SK-N-SH treated with all-trans-retinoic acid at 6 μM for 48 hours (cell line): Measurements from ENCODE around the gene CYP4F12.
A peak's percentile ranks its signal among the peaks of the same experiment; 100 is the strongest.

Experiments used
- ATAC-seq: fragments of 200-7000 bp; cut with Tn5 transposase; 3 replicates; pipeline ENCODE4 v1.9.1; 2020; ENCODE audit warnings: mild to moderate bottlenecking, moderate library complexity
- BACH2 ChIP-seq: fragments of 250-450 bp; sonication (Bioruptor Pico); IDR thresholded peaks from 2 replicates; pipeline ENCODE4 v1.9.0; 2021; ENCODE audit warnings: mild to moderate bottlenecking, borderline replicate concordance
- CREB5 ChIP-seq: fragments of 250-450 bp; sonication (Bioruptor Pico); IDR thresholded peaks from 2 replicates; pipeline ENCODE4 v1.5.1; 2020; ENCODE audit warnings: low read depth, mild to moderate bottlenecking, moderate library complexity
- CSDC2 ChIP-seq: fragments of 250-450 bp; sonication (Bioruptor Pico); IDR thresholded peaks from 2 replicates; pipeline ENCODE4 v1.5.0; 2020; ENCODE audit warnings: mild to moderate bottlenecking, moderate library complexity
- CSRNP3 ChIP-seq: fragments of 250-450 bp; sonication (Bioruptor Pico); IDR thresholded peaks from 2 replicates; pipeline ENCODE4 v1.5.1; 2021; ENCODE audit warnings: mild to moderate bottlenecking, moderate library complexity
- ESRRG ChIP-seq: fragments of 250-450 bp; sonication (Bioruptor Pico); IDR thresholded peaks from 2 replicates; pipeline ENCODE4 v1.6.1; 2021; ENCODE audit warnings: mild to moderate bottlenecking
- GLIS3 ChIP-seq: fragments of 250-450 bp; sonication (Bioruptor Pico); IDR thresholded peaks from 2 replicates; pipeline ENCODE4 v1.5.0; 2020; ENCODE audit warnings: mild to moderate bottlenecking, moderate library complexity
- ISL1 ChIP-seq: fragments of 250-450 bp; sonication (Bioruptor Pico); IDR thresholded peaks from 2 replicates; pipeline ENCODE4 v2.1.2; 2022; ENCODE audit warnings: mild to moderate bottlenecking, moderate library complexity
- OSR1 ChIP-seq: fragments of 250-450 bp; sonication (Bioruptor Pico); IDR thresholded peaks from 2 replicates; pipeline ENCODE4 v1.8.0; 2022; ENCODE audit warnings: moderate library complexity, mild to moderate bottlenecking, inconsistent platforms
- PATZ1 ChIP-seq: fragments of 250-450 bp; sonication (Bioruptor Pico); IDR thresholded peaks from 2 replicates; pipeline ENCODE4 v1.8.0; 2020; ENCODE audit warnings: mild to moderate bottlenecking, moderate library complexity, borderline replicate concordance
- POU6F1 ChIP-seq: fragments of 250-450 bp; sonication (Bioruptor Pico); IDR thresholded peaks from 2 replicates; pipeline ENCODE4 v1.8.0; 2021; ENCODE audit warnings: low read depth, mild to moderate bottlenecking, moderate library complexity, borderline replicate concordance
- PPARA ChIP-seq: fragments of 250-450 bp; sonication (Bioruptor Pico); IDR thresholded peaks from 2 replicates; pipeline ENCODE4 v1.5.0; 2020; ENCODE audit warnings: mild to moderate bottlenecking, borderline replicate concordance
- RARB ChIP-seq: fragments of 250-450 bp; sonication (Bioruptor Pico); IDR thresholded peaks from 2 replicates; pipeline ENCODE4 v1.8.0; 2021; ENCODE audit warnings: mild to moderate bottlenecking, moderate library complexity
- SNAI2 ChIP-seq: fragments of 250-450 bp; sonication (Bioruptor Pico); IDR thresholded peaks from 2 replicates; pipeline ENCODE4 v1.5.0; 2020; ENCODE audit warnings: mild to moderate bottlenecking, moderate library complexity
- TCF4 ChIP-seq: fragments of 250-450 bp; sonication (Bioruptor Pico); IDR thresholded peaks from 2 replicates; pipeline ENCODE4 v1.8.0; 2021; ENCODE audit warnings: mild to moderate bottlenecking, moderate library complexity, borderline replicate concordance
- TOX ChIP-seq: fragments of 250-450 bp; sonication (Bioruptor Pico); IDR thresholded peaks from 2 replicates; pipeline ENCODE4 v1.8.0; 2021; ENCODE audit warnings: mild to moderate bottlenecking, moderate library complexity, borderline replicate concordance
- TSHZ2 ChIP-seq: fragments of 250-450 bp; sonication (Bioruptor Pico); IDR thresholded peaks from 2 replicates; pipeline ENCODE4 v1.5.0; 2020; ENCODE audit warnings: mild to moderate bottlenecking, moderate library complexity
- ZFP3 ChIP-seq: fragments of 250-450 bp; sonication (Bioruptor Pico); IDR thresholded peaks from 2 replicates; pipeline ENCODE4 v1.5.0; 2020; ENCODE audit warnings: mild to moderate bottlenecking, moderate library complexity
- ZFP30 ChIP-seq: fragments of 450-650 bp; formaldehyde crosslinking; IDR thresholded peaks from 2 replicates; pipeline ENCODE4 v1.5.0; 2022; ENCODE audit warnings: mild to moderate bottlenecking, moderate library complexity
- ZNF565 ChIP-seq: fragments of 450-650 bp; formaldehyde crosslinking; conservative IDR thresholded peaks from 2 replicates; pipeline ENCODE4 v1.5.0; 2020; ENCODE audit warnings: low read depth, mild to moderate bottlenecking, moderate library complexity
- ZNF70 ChIP-seq: fragments of 450-650 bp; formaldehyde crosslinking; IDR thresholded peaks from 2 replicates; pipeline ENCODE4 v1.5.0; 2020; ENCODE audit warnings: mild to moderate bottlenecking, moderate library complexity
- ZNF8 ChIP-seq: fragments of 450-650 bp; formaldehyde crosslinking; IDR thresholded peaks from 2 replicates; pipeline ENCODE4 v1.5.0; 2020; ENCODE audit warnings: mild to moderate bottlenecking, moderate library complexity

The CYP4F12 gene

GRCh38 chr19:15671891-15672579 is 852 bp upstream of the CYP4F12 start (continued):
- TF ChIP-seq PATZ1 (no peak), CSRNP3 (CRISPR knock-in tag) (no peak), POU6F1 (CRISPR knock-in tag) (no peak), ZNF8 (CRISPR knock-in tag) (no peak), GLIS3 (CRISPR knock-in tag) (no peak), ZNF70 (no peak)
- TF ChIP-seq, all 23 proteins: peak for 0

- peak; percentile 25; the same call in 2 of the 3 replicates for ATAC-seq
- TF ChIP-seq SNAI2 (CRISPR knock-in tag) (no peak), TSHZ2 (CRISPR knock-in tag) (no peak), ZFP30 (CRISPR knock-in tag) (no peak), TOX (no peak), RARB (CRISPR knock-in tag) (no peak), PATZ1 (no peak), ISL1 (CRISPR knock-in tag) (no peak), ZNF565 (CRISPR knock-in tag) (no peak), BACH2 (CRISPR knock-in tag) (no peak), OSR1 (CRISPR knock-in tag) (no peak), CSRNP3 (CRISPR knock-in tag) (no peak), POU6F1 (CRISPR knock-in tag) (no peak), CSDC2 (no peak), CREB5 (no peak), PPARA (no peak), TCF4 (CRISPR knock-in tag) (no peak), ZFP3 (no peak), ZNF8 (CRISPR knock-in tag) (no peak), ESRRG (CRISPR knock-in tag) (no peak)
Observed at GRCh38 chr19:15673176-15673654, 328 bp downstream of the CYP4F12 start.
